ENCODE results near the gene SIK2.
A peak's percentile ranks its signal among the peaks of the same experiment; 100 is the strongest.

Gene SIK2

GRCh38 chr11:111739299-111739698 lies 137.1 kb downstream of the SIK2 start:
- no peak overlapping the region for H3K4ac ChIP-seq (ENCODE audit: low read depth, low read length)
- H3K36me3 ChIP-seq (ENCODE audit: control insufficient read depth, insufficient read depth, low read length) = no peaks in the 10 kb centered on the region
- no peak overlapping the region for H3K27ac ChIP-seq (ENCODE audit: low read depth, low read length)
- no peaks in the 10 kb centered on the region for H3K4me1 ChIP-seq (ENCODE audit: control insufficient read depth, low read depth, low read length)
- no peak overlapping the region for H3K4me2 ChIP-seq (ENCODE audit: low read length)
- H3K23ac ChIP-seq (ENCODE audit: low read length) = no peak overlapping the region
- H3K79me1 ChIP-seq (ENCODE audit: low read length) = no peaks in the 10 kb centered on the region
- DNase-seq = no peak
- H2AK5ac ChIP-seq (ENCODE audit: low read length) = no peak overlapping the region
- H3K56ac ChIP-seq (ENCODE audit: low read length) = no peak overlapping the region
- H3K9ac ChIP-seq (ENCODE audit: low read length) = no peak overlapping the region
- no peak overlapping the region for H4K8ac ChIP-seq (ENCODE audit: low read depth, low read length)
- H2BK120ac ChIP-seq (ENCODE audit: low read depth, low read length) = no peak overlapping the region
- no peak overlapping the region for H3K4me3 ChIP-seq (ENCODE audit: low read length)
- no peaks in the 10 kb centered on the region for H3K27me3 ChIP-seq (ENCODE audit: insufficient read depth, low read length, poor library complexity)
- no peak overlapping the region for H2BK5ac ChIP-seq (ENCODE audit: low read length)
- H3K18ac ChIP-seq (ENCODE audit: low read length) = no peak overlapping the region
- WGBS (ENCODE audit: extremely low coverage, insufficient coverage, low lambda C conversion rate) = no CpG with 5 or more reads among the region's 2 CpGs
- H3K79me2 ChIP-seq (ENCODE audit: control insufficient read depth, insufficient read depth, low read length) = no peaks in the 10 kb centered on the region
- no peak overlapping the region for H4K5ac ChIP-seq (ENCODE audit: low read length)
- H2BK15ac ChIP-seq (replicated peaks; ENCODE audit: low read depth) = no peak overlapping the region

GRCh38 chr11:111741751-111742150 lies 139.5 kb downstream of the SIK2 start:
- H4K5ac ChIP-seq (ENCODE audit: low read length) = no peak overlapping the region
- H2BK15ac ChIP-seq (replicated peaks; ENCODE audit: low read depth) = no peak overlapping the region
- no peak overlapping the region for H3K23ac ChIP-seq (ENCODE audit: low read length)
- H3K4me1 ChIP-seq (ENCODE audit: control insufficient read depth, low read depth, low read length) = no peaks in the 10 kb centered on the region
- H3K27ac ChIP-seq (ENCODE audit: low read depth, low read length) = no peak overlapping the region
- H3K9ac ChIP-seq (ENCODE audit: low read length) = no peak overlapping the region
- H4K8ac ChIP-seq (ENCODE audit: low read depth, low read length) = no peak overlapping the region
- DNase-seq = peak; percentile 48
- H3K4me2 ChIP-seq (ENCODE audit: low read length) = no peak overlapping the region
- no peak overlapping the region for H2BK5ac ChIP-seq (ENCODE audit: low read length)
- WGBS (ENCODE audit: extremely low coverage, insufficient coverage, low lambda C conversion rate) = no CpG with 5 or more reads among the region's 2 CpGs
- no peaks in the 10 kb centered on the region for H3K79me2 ChIP-seq (ENCODE audit: control insufficient read depth, insufficient read depth, low read length)
- no peaks in the 10 kb centered on the region for H3K36me3 ChIP-seq (ENCODE audit: control insufficient read depth, insufficient read depth, low read length)
- no peak overlapping the region for H3K4ac ChIP-seq (ENCODE audit: low read depth, low read length)
- H3K4me3 ChIP-seq (ENCODE audit: low read length) = no peak overlapping the region
- no peak overlapping the region for H3K56ac ChIP-seq (ENCODE audit: low read length)
- no peak overlapping the region for H2BK120ac ChIP-seq (ENCODE audit: low read depth, low read length)
- no peaks in the 10 kb centered on the region for H3K27me3 ChIP-seq (ENCODE audit: insufficient read depth, low read length, poor library complexity)
- H2AK5ac ChIP-seq (ENCODE audit: low read length) = no peak overlapping the region
- H3K79me1 ChIP-seq (ENCODE audit: low read length) = no peaks in the 10 kb centered on the region
- no peak overlapping the region for H3K18ac ChIP-seq (ENCODE audit: low read length)

GRCh38 chr11:111743700-111744099 lies 141.5 kb downstream of the SIK2 start:
- Histone ChIP-seq H2BK5ac (ENCODE audit: low read length) (no peak overlapping the region), H3K4me2 (ENCODE audit: low read length) (no peak overlapping the region), H3K56ac (ENCODE audit: low read length) (no peak overlapping the region), H3K79me2 (ENCODE audit: control insufficient read depth, insufficient read depth, low read length) (no peaks in the 10 kb centered on the region), H4K5ac (ENCODE audit: low read length) (no peak overlapping the region), H2AK5ac (ENCODE audit: low read length) (no peak overlapping the region), H2BK120ac (ENCODE audit: low read depth, low read length) (no peak overlapping the region), H3K23ac (ENCODE audit: low read length) (no peak overlapping the region), H3K4me1 (ENCODE audit: control insufficient read depth, low read depth, low read length) (no peaks in the 10 kb centered on the region), H3K27ac (ENCODE audit: low read depth, low read length) (no peak overlapping the region), H4K8ac (ENCODE audit: low read depth, low read length) (no peak overlapping the region), H3K9ac (ENCODE audit: low read length) (no peak overlapping the region), H3K4me3 (ENCODE audit: low read length) (no peak overlapping the region), H3K79me1 (ENCODE audit: low read length) (no peaks in the 10 kb centered on the region), H3K36me3 (ENCODE audit: control insufficient read depth, insufficient read depth, low read length) (peaks cover 4% of the 10 kb centered on the region), H3K4ac (ENCODE audit: low read depth, low read length) (no peak overlapping the region), H3K27me3 (ENCODE audit: insufficient read depth, low read length, poor library complexity) (no peaks in the 10 kb centered on the region), H2BK15ac (replicated peaks; ENCODE audit: low read depth) (no peak overlapping the region), H3K18ac (ENCODE audit: low read length) (no peak overlapping the region)
- DNase-seq = no peak
- WGBS (ENCODE audit: extremely low coverage, insufficient coverage, low lambda C conversion rate) = no CpG with 5 or more reads among the region's 2 CpGs

- H3K36me3 ChIP-seq (ENCODE audit: control insufficient read depth, insufficient read depth, low read length) = peaks cover 4% of the 10 kb centered on the region
- no peak overlapping the region for H4K5ac ChIP-seq (ENCODE audit: low read length)
- H4K8ac ChIP-seq (ENCODE audit: low read depth, low read length) = no peak overlapping the region
- no peak overlapping the region for H2BK15ac ChIP-seq (replicated peaks; ENCODE audit: low read depth)
- no peak overlapping the region for H2AK5ac ChIP-seq (ENCODE audit: low read length)
- no peak overlapping the region for H3K18ac ChIP-seq (ENCODE audit: low read length)
- H2BK120ac ChIP-seq (ENCODE audit: low read depth, low read length) = no peak overlapping the region
- H2BK5ac ChIP-seq (ENCODE audit: low read length) = no peak overlapping the region
- no peak overlapping the region for H3K4me2 ChIP-seq (ENCODE audit: low read length)
- WGBS (ENCODE audit: extremely low coverage, insufficient coverage, low lambda C conversion rate) = no CpG with 5 or more reads among the region's 6 CpGs
- H3K79me2 ChIP-seq (ENCODE audit: control insufficient read depth, insufficient read depth, low read length) = no peaks in the 10 kb centered on the region
- H3K27ac ChIP-seq (ENCODE audit: low read depth, low read length) = no peak overlapping the region
- no peak overlapping the region for H3K4me3 ChIP-seq (ENCODE audit: low read length)
- H3K27me3 ChIP-seq (ENCODE audit: insufficient read depth, low read length, poor library complexity) = no peaks in the 10 kb centered on the region
- no peaks in the 10 kb centered on the region for H3K79me1 ChIP-seq (ENCODE audit: low read length)
- no peak overlapping the region for H3K56ac ChIP-seq (ENCODE audit: low read length)
- H3K4me1 ChIP-seq (ENCODE audit: control insufficient read depth, low read depth, low read length) = no peaks in the 10 kb centered on the region
- no peak overlapping the region for H3K23ac ChIP-seq (ENCODE audit: low read length)
- no peak overlapping the region for H3K9ac ChIP-seq (ENCODE audit: low read length)
- no peak for DNase-seq
- no peak overlapping the region for H3K4ac ChIP-seq (ENCODE audit: low read depth, low read length)
These were observed 143.7 kb downstream of the SIK2 start for GRCh38 chr11:111745719-111746504.

GRCh38 chr11:111748035-111748804 lies 146.0 kb downstream of the SIK2 start:
- Histone ChIP-seq H4K8ac (ENCODE audit: low read depth, low read length) (no peak overlapping the region), H3K36me3 (ENCODE audit: control insufficient read depth, insufficient read depth, low read length) (peaks cover 8% of the 10 kb centered on the region), H2AK5ac (ENCODE audit: low read length) (no peak overlapping the region), H3K23ac (ENCODE audit: low read length) (no peak overlapping the region), H3K4me2 (ENCODE audit: low read length) (no peak overlapping the region), H2BK120ac (ENCODE audit: low read depth, low read length) (no peak overlapping the region), H3K4ac (ENCODE audit: low read depth, low read length) (no peak overlapping the region), H2BK5ac (ENCODE audit: low read length) (no peak overlapping the region), H4K5ac (ENCODE audit: low read length) (no peak overlapping the region), H3K18ac (ENCODE audit: low read length) (no peak overlapping the region), H3K9ac (ENCODE audit: low read length) (no peak overlapping the region), H3K56ac (ENCODE audit: low read length) (no peak overlapping the region), H3K4me1 (ENCODE audit: control insufficient read depth, low read depth, low read length) (no peaks in the 10 kb centered on the region), H2BK15ac (replicated peaks; ENCODE audit: low read depth) (no peak overlapping the region), H3K79me1 (ENCODE audit: low read length) (no peaks in the 10 kb centered on the region), H3K4me3 (ENCODE audit: low read length) (no peak overlapping the region), H3K27ac (ENCODE audit: low read depth, low read length) (no peak overlapping the region), H3K79me2 (ENCODE audit: control insufficient read depth, insufficient read depth, low read length) (no peaks in the 10 kb centered on the region), H3K27me3 (ENCODE audit: insufficient read depth, low read length, poor library complexity) (no peaks in the 10 kb centered on the region)
- WGBS (ENCODE audit: extremely low coverage, insufficient coverage, low lambda C conversion rate) = no CpG with 5 or more reads among the region's 7 CpGs
- no peak for DNase-seq

Data from mesendoderm (in vitro differentiated cells).